Vagina (tissue), 2 donors: Measurements from ENCODE around the gene BCL11A.

Experiments
- CTCF ChIP-seq, 3 experiments: fragments of 450-650 bp in 2 of 3; fragments of 200-600 bp in 1 of 3; sonication (generic) in 1 of 3; IDR thresholded peaks; one replicate each; pipeline ENCODE4 v1.5.1; 2017 to 2019; ENCODE audit warnings: antibody characterized with exemption in 3 of 3, mild to moderate bottlenecking in 2 of 3, moderate library complexity in 2 of 3
- POLR2AphosphoS5 ChIP-seq, 2 donors: sonication (generic); formaldehyde crosslinking; IDR thresholded peaks; one replicate each; pipeline ENCODE4 v1.9.0; 2017; ENCODE audit warnings: antibody characterized with exemption in 2 of 2, mild to moderate bottlenecking in 2 of 2, low read depth in 1 of 2; ENCODE audit not compliant: insufficient read depth in 1 of 2

GRCh38 chr2:60486551-60486950 is 66.9 kb downstream of the BCL11A start:
- TF ChIP-seq CTCF (IDR thresholded peaks at IDR 0.05) (no peak), POLR2AphosphoS5 (IDR thresholded peaks at IDR 0.05; ENCODE audit: insufficient read depth in 1 of 2, low read depth in 1 of 2) (no peak)
